ENCODE results near the gene HDAC9. TPM values are rescaled to one million over a fixed set of nuclear protein-coding genes. Genes with fewer than 3 reads are reported as not detected.

Gene HDAC9
- polyA plus RNA-seq, 3 donors, result 41.7 to 51.2 (median 44.2) TPM

- Mint-ChIP-seq H3K27me3 (ENCODE audit: low read depth in 3 of 3) (peaks cover 0 to 5% (median 0%) of the 10 kb centered on the region in 3 donors), H3K9me3 (peaks cover 0 to 3% (median 0%) of the 10 kb centered on the region in 7 donors), H3K36me3 (peaks cover 30 to 46% of the 10 kb centered on the region in 2 donors), H3K4me1 (peaks cover 35% of the 10 kb centered on the region), H3K4me3 (peak overlapping the region in 1 of 2 donors; percentile 75), H3K27ac (peak overlapping the region; percentile 42 to 89 (median 75))
- Histone ChIP-seq H3K79me2 (ENCODE audit: insufficient read depth, low read length) (no peaks in the 10 kb centered on the region), H3K4me2 (replicated peaks; ENCODE audit: extremely low read depth, low read length, poor library complexity, severe bottlenecking) (peak overlapping the region; percentile 63), H3K4me1 (ENCODE audit: control insufficient read depth in 1 of 2, insufficient read depth in 2 of 2, low read length in 2 of 2) (peaks cover 26 to 32% of the 10 kb centered on the region in 2 donors), H4K20me1 (ENCODE audit: insufficient read depth, low read length) (no peaks in the 10 kb centered on the region), H3K9ac (ENCODE audit: insufficient read depth, low read length, poor library complexity, severe bottlenecking) (no peak overlapping the region), H2AFZ (ENCODE audit: insufficient read depth, low read depth, low read length, poor library complexity, severe bottlenecking) (no peak overlapping the region), H3K9me3 (replicated peaks in 1 of 2; ENCODE audit: control insufficient read depth in 1 of 2, insufficient read depth in 1 of 2, low read length in 2 of 2) (no peaks in the 10 kb centered on the region), H3K4me3 (replicated peaks in 1 of 3; ENCODE audit: low read depth in 2 of 3, low read length in 3 of 3) (peak overlapping the region in 1 of 3 experiments; percentile 40), H3K27ac (ENCODE audit: low read depth in 1 of 2, low read length in 2 of 2) (peak overlapping the region in 1 of 2 donors; percentile 69), H3K36me3 (replicated peaks in 1 of 2; ENCODE audit: control insufficient read depth in 1 of 2, insufficient read depth in 2 of 2, low read length in 2 of 2) (peaks cover 11 to 25% of the 10 kb centered on the region in 2 donors), H3K27me3 (ENCODE audit: control insufficient read depth in 2 of 2, insufficient read depth in 2 of 2, low read length in 2 of 2) (no peaks in the 10 kb centered on the region)
- TF ChIP-seq CTCF (IDR thresholded peaks at IDR 0.05), result no peak
- intact Hi-C loops (cut with micrococcal nuclease), result no loop called here
- DNase-seq, result peak in 1 of 3 donors; percentile 26
These were observed 160.8 kb downstream of the HDAC9 start for GRCh38 chr7:18656362-18656761.

- DNase-seq, result no peak
- WGBS (ENCODE audit: insufficient coverage), result 98% methylated on average over 4 of the region's 5 CpGs
- intact Hi-C loops (cut with micrococcal nuclease), result no loop called here
These were observed 164.2 kb downstream of the HDAC9 start for GRCh38 chr7:18659746-18660145.

More at GRCh38 chr7:18659746-18660145, 164.2 kb downstream of the HDAC9 start:
- H3K4me1 ChIP-seq (ENCODE audit: control insufficient read depth in 1 of 2, insufficient read depth in 2 of 2, low read length in 2 of 2), result peaks cover 31 to 40% of the 10 kb centered on the region in 2 donors
- peaks cover 27 to 35% of the 10 kb centered on the region in 2 donors for H3K36me3 Mint-ChIP-seq
- H3K27ac Mint-ChIP-seq, result no peak overlapping the region
- H3K79me2 ChIP-seq (ENCODE audit: insufficient read depth, low read length), result no peaks in the 10 kb centered on the region
- no peaks in the 10 kb centered on the region for H3K27me3 ChIP-seq (ENCODE audit: control insufficient read depth in 2 of 2, insufficient read depth in 2 of 2, low read length in 2 of 2)
- no peak overlapping the region for H3K4me2 ChIP-seq (replicated peaks; ENCODE audit: extremely low read depth, low read length, poor library complexity, severe bottlenecking)
- peaks cover 0 to 3% (median 0%) of the 10 kb centered on the region in 7 donors for H3K9me3 Mint-ChIP-seq
- H4K20me1 ChIP-seq (ENCODE audit: insufficient read depth, low read length), result no peaks in the 10 kb centered on the region
- TF ChIP-seq CTCF (IDR thresholded peaks at IDR 0.05), result no peak
- no peak overlapping the region for H3K4me3 Mint-ChIP-seq
- H3K27me3 Mint-ChIP-seq (ENCODE audit: low read depth in 3 of 3), result no peaks in the 10 kb centered on the region
- no peak overlapping the region for H3K9ac ChIP-seq (ENCODE audit: insufficient read depth, low read length, poor library complexity, severe bottlenecking)
- no peak overlapping the region for H2AFZ ChIP-seq (ENCODE audit: insufficient read depth, low read depth, low read length, poor library complexity, severe bottlenecking)
- H3K4me3 ChIP-seq (replicated peaks in 1 of 3; ENCODE audit: low read depth in 2 of 3, low read length in 3 of 3), result no peak overlapping the region
- peaks cover 6 to 27% of the 10 kb centered on the region in 2 donors for H3K36me3 ChIP-seq (replicated peaks in 1 of 2; ENCODE audit: control insufficient read depth in 1 of 2, insufficient read depth in 2 of 2, low read length in 2 of 2)
- H3K9me3 ChIP-seq (replicated peaks in 1 of 2; ENCODE audit: control insufficient read depth in 1 of 2, insufficient read depth in 1 of 2, low read length in 2 of 2), result no peaks in the 10 kb centered on the region
- H3K27ac ChIP-seq (ENCODE audit: low read depth in 1 of 2, low read length in 2 of 2), result peak overlapping the region in 1 of 2 donors; percentile 7
- H3K4me1 Mint-ChIP-seq, result peaks cover 32% of the 10 kb centered on the region
